Fibroblast of skin of back (primary cell): Measurements from ENCODE around the gene PYGO2.

Source experiments
- DNase-seq: peaks from one replicate; pipeline ENCODE4 v3.0.0-alpha.2; 2013

PYGO2 gene

DNA sequence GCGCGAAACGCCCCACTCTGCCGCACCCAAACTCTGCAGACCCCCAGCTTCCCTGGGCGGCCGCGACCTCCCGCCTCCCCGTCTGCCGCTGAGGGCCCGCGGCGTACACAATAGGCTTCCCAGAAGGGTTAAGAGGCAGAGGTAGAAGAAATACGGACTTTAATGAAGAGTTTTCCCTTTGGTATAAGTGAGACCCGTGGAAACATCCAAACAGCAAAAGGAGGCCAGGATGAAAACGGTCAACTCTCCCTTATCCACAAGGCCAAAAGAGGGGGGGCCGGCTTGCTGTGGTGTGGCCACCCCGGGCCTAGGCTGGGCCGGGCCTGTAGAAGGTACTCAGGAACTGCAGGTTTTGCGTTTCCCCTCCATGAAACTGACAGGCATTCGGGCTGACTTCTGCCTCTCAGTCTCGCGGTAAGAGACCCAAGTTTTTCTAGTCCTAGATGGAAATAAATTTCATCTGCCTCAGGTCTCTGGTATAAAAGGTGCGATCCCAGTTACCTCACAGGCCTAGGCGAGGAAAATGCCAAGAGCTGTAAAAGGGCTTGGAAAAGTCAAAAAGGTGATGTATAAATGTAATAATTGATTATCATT lies 671 bp upstream of the PYGO2 start:
- no peak for DNase-seq

DNA sequence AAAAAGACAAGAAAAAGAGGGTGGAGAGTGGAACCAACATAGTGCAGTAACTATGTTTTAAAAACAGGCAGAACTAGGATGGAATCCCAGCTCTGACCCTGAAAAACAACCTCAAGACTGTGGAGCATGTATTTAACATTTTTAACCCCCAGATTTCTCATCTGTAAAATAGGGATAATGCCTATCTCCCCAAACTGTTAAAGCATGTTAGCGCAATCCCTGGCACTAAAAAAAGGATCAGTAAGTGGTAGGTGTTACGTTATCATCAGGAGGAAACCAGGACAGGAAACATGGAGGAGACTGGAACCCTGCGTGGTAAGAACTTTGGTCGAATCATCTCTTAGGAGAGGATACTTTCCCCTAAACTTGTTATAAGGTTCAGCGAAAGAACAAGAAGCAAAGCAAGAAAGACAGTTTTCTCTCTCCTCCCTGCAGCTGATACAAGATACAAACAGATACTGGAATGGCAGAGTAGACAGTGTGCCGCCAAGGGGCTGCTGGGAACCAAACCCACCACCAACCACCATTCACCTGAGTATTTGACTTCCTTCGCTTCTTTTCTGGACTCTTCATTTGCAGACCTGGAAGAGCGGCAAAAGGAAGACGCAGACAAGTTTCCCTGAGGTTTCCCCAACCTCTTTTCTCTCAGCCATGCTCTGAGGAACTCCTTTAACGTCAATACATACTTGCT lies 991 bp downstream of the PYGO2 start:
- no peak for DNase-seq

DNA sequence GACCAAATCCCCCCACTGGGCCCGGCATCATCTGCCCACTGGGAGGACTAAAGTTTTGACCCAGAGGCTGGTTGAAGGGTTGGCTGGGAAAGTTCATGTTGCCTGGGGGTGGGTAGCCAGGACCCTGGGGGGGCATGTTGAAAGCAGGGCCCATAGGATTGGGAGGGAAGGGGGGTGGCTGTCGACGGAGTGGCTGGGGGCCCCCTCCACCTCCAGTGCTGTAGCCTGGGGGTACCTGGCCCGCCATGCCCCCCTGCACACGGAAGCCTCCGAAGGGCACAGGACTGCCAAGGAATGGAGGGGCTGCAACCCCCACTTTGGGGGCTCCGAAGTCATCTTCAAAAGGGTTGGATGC lies 2.2 kb downstream of the PYGO2 start:
- DNase-seq, result no peak

DNA sequence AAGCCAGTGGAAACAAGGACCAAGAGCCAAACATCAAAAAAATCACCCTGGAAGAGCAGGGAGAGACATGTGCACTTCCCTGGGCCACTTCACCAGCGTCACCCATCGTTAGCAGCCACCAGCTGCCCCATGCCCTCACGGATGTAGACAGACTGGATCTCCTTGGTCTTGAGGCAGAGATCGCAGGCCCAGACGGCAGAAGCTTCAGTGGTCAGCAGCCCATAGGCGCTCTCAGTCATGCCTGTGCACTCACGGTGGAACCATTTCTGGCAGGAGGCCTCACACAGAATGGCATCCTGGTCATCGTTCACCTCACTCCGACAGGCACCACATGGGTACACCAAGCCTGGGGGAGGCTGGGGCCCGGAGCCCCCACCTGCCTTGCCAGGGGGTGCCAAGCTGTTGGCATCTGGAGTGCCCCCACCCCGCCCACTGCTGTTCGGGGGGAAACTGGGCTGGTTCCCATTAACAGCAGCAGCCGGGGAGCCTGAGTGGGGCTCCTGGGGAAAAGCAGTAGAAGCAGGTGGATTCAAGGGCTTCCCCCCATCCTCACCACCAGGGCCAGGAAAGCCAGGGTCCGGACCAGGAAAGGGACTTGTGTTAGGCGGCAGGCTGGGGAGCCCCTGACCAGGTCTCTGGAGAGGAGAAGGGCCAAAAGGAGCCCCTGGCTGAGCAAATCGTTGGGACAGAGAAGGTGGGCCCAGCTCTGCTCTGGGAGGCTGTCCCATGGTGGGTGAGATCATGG lies 2.7 kb downstream of the PYGO2 start:
- no peak for DNase-seq

DNA sequence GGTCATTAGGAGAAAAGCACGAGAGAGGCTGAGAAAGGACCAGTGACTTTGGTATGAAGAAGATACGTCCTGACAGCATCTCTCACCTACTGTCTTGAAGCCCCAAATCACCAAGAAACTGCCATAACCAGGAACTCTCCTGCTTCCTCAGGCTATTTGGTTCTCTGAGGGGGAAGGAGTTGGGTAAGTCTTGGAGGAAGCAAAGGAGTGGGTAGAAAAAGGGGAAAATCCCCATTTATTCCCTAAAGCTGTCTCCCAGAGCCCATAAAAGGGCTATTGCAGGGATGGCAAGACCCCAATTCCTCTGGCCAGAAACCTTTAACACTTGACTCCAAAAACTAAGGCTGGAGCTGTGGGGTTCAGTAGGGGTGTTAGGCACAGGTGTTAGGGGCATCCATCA lies 3.5 kb downstream of the PYGO2 start:
- DNase-seq, result no peak

DNA sequence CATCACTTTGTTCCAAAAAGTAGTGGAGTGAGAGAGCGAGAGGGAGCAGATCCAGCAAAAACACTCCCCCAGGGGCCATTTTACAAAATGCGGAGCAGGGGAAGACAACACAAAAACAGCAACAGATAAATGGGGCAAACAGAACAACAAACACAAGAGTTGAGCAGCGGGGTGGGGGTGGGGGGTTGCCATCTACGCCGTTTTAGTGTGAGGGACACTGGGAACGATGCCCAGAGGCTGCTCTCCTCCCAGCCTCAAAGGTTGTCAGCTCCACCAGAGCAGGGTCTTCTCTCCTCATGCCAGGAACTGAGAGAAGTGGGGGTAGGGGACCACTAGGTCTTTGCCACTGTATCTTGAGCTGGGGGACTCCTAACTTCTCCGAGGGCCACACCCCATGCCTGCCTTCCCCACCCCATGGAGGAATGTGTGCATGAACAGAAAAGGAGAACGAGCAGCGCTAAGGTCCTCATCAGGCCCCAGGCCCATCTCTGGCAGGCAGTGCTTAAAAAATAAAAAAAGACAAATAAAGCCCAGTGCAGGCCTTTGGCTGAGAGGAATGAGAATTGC lies 4.4 kb downstream of the PYGO2 start:
- no peak for DNase-seq

DNA sequence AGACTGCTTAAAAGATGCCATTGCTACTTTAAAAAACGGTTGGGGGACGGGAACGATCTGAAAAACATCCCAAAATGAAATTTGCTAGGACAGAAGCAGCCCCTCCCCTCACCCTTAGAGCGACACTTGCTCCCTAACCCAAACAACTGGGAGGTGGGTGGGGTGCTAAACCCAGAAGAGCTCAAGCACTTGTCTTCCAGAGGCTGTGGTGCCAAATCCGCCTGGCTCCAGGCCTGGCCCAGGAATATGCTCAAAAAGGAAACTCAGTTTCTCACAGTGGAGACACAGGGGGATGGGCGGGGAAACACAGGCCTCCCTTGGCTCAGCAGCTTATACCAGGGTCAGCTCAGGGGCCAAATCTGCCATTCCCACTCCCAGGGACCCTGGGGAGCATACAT lies 5.0 kb downstream of the PYGO2 start:
- DNase-seq, result no peak

DNA sequence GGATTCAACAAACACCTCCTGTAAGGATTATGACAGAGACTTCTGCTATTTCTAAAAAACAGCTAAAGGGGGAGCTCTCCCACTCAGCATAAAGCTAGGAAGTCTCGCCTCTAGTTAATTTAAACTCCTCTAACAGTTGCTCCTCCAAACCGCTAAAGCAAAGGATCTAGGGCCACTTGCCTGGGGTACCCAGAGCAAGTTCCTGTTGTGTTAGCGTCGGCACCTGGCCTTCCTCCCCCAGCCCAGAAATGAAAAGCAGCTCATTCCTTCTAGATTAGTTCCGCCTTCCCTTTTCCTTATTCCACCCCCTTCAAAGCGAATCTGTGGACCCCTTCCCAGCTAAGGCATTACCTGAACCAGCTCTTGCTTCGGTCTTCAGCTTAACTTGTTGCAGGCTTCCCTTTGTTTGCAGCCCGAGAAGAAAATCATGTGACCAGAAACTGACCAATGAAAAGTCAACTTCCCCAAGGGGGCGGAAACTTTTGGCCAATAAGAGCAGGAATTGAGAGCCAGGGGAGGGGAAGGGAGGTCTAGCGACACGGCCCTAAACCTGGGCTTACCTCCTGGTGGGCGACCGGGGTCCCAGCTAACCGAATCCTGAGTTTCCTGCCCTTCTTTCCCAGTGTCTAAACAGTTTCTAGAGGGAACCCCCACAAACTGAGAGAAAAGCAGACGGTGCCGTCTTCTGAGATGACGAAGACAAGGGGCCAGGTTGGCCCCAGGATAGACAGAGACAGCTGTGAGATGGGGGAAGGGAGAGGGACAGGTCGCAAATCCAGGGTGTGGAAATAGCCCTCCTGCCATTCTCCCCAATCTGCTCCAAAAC lies 5.7 kb downstream of the PYGO2 start, which contains the start of gene PBXIP1:
TSS of gene PBXIP1 (minus strand) at position 382 of the 826 bp plus-strand sequence. CDS start 2,378 bp downstream, outside the sequence.
- DNase-seq, result peak; percentile 92

DNA sequence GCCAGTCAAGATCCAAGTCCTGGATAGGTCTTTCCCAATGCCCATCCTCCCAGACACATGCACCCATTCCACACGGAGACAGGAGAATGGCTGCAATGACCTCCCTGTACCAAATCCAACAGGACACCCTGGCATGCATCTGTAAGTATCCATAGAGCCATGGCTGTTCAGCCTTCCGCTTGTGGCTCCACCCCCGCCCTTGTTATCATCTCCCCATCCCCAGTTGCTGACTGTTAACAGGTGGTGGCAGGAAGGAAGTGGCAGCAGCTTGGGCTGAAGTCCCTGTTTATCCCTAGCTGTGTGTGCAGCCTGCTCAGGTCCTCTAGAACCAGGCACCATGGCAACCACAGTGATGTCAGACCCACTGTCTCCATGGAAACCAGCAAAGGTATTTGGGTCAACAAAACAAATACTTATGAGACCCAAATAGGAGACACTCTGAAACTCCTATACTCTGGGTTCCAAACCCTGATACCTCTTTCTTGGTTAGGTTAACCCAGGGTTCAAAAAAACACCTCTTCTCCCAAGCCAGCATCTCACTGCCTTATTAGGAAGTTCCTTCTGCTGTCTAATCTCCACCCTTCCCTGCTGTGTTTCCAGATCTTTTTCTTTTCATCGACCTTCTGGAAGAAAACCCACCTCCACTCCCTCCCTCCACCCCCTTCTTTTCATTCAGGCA lies 6.4 kb downstream of the PYGO2 start:
- peak; percentile 64 for DNase-seq

DNA sequence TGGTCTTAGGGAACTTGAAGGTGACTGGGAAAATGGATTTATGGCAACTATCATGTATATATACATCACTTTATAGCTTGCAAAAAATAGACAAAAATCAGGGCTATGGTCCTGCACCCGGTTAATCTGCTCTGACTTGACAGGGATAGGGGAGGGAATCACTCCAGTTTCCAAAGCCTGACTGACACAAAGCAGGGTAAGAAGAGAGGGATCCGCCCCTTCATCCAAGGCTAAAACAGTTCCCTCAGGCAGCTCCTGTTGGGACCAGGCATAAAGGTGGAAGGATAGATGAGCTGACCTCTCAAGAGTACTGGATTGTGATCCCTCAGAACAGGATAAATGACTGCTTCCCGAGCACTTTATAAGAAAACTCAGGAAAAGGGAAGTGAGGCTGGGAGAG lies 7.0 kb downstream of the PYGO2 start:
- no peak for DNase-seq

DNA sequence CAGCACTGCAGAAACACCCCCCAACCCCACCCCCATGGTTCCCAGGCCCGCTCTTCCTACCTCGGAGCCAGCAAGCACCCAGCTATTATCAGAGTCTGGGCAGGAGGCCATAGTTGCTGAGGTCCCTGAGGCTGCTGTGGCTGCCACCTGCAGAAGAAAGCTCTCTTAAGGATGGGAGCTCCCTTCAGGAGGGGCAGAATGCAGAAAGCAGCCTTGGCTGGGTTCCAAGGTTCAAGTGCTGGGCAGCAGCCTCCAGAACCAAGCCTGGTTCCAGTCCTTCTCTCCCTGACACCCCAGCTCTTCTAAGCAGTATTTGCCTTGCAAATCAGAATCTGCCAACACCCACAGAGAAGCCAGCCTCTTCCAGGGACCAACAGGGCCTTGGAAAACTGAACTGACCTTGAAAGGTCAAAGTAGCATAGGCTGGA lies 8.0 kb downstream of the PYGO2 start:
- no peak for DNase-seq

DNA sequence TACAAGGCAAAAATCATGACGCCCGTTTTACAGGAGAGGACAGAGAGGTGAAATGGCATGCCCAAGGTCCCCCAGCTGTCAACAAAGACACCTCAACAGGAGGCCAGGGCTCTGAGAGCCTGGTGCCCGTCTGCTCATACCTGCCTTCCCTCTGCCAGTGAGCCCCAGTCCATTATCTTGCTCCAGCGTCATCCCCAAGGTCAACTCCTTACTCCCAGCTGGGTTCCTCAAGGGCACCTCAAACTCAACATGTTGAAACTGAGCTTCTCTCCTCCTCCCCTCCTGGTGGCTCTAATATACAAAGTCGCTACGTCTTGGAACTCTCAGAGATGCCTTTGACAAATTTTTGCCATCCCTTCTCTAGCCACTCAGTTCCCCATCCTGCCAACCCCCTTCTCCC lies 8.9 kb downstream of the PYGO2 start:
- DNase-seq, result no peak

DNA sequence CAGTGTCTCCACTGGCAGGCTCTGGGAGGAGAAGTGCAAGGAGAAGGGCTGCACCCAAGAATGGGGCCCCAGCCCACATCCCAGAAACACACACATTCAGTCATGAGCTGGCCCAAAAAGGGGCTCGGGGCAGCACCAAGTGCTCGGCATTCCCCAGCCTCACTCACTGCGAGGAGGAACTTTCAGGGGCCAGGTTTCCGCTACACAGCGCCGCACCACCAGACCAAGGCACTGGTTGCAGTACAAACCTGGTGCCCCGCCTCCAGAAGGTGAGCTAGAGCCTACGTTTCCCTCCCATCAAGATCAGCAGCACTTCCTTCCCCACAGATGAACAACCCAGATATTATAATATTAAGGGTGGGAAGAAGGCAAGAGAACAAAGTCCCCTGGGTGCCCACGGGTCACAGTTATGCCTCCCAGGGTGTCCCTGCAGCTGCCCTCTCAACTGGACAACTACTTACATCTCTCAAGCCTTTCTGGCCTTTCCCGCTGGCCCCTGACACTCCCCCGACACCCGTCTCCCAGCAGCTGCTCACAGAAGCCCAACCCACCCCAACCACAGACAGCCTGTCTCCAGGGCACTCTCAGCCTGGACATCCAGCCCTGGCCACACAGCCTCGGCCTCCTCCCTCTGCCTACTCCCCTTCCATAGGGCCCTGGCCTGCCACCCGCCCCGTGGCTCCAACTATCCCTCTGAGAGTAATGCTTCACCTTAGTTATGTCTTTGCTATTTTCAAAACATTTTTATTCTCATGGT lies 9.5 kb downstream of the PYGO2 start:
- no peak for DNase-seq

DNA sequence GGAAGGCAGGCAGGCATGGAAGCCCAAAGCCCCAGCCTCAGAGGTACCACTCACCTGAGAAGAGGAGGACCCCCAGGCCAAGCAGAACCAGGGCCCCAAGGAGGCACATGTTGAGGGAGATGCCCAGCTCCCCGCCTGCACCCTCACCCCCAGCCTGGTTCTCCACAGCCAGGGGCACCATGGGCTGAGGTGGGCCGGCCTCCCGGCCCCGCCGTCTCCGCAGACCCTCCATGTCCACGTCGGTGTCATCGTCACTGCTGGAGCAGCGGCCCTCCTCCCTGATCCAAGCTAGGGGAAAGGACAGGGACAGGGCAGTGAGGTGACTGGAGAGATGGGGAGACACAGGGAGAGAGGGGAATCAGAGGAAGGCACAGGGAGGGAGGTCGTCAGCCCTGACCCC lies 13.5 kb downstream of the PYGO2 start:
- DNase-seq, result no peak

DNA sequence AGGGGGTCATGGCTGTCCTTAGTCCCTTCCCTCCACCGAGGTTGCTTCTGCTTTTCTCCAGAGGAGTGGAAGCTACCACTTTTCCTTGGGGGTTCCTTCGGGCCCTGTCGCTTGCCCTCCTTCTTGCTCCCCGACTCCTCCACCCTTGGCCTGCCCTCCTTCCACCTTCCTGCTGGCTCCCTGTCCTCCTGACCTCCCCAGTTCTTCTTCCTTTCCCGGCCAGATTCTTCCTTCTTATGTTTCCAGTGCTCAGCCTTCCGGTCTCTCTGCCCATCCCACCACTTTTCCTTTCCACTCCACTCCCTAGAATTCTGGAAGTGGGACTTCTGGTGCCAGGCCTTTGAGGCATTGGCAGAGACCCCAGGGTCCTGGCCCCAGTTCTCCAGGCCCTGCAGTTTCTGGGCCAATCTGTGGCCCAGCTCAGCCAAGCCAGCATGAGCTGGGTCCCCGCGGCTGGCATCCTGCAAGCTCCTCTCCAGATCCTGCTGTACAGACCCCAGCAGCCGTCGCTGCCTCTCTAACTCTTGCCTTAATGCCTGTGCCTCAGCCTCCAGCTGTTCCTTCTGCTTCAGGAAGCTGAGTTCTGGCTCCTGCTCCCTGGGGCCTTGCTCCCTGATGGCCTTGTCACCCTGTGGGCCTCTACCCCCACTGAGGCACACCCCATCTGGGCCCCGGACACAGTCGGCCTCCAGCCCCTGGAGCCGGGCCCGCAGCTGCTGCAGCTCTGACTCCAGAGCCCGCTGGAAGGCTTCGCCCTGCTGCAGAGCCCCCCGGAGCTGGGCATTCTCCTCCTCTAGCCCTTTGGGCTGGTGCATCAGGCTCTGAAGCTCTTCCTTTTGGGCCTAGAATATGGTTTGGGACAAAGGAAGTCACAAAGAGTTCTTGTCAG lies 15.4 kb downstream of the PYGO2 start:
- DNase-seq, result no peak

DNA sequence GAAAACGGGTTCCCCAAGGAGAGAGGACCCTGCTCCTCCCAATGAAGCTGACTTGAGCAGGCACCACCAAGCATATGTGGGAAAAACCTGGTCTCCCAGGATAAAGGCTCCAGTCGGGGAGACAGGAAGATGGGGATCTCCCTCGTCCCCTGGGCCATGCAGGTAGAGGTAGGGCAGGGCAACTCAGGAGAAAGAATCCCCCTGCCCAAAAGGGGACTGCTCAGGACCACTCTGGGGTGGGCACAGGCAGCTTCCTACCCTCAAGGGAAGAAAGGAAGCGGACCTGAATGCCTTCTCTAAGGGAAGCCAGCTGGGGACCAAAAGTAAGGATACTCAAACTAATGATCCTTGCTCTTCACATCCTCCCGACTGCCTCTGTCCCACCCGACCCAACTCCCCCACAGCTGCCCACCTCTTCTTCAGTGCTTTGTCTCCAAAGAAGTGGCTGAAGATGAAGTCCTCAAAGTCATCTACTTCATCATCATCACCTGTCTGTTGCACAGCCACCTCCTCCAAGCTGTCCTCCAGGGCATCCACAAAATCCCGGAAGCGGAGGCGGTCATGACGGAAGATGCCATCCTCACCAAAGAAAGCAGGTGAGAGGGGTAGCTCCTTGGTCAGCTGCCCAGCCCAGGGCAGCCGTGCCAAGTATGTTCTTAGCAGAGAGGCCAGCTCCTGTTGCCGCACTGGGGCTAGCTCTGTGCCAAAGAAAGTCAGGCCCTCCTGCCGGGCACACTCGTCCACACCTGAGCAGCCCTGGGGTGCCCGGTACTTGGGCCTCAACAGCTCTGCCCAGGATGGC lies 16.2 kb downstream of the PYGO2 start:
- DNase-seq, result no peak

DNA sequence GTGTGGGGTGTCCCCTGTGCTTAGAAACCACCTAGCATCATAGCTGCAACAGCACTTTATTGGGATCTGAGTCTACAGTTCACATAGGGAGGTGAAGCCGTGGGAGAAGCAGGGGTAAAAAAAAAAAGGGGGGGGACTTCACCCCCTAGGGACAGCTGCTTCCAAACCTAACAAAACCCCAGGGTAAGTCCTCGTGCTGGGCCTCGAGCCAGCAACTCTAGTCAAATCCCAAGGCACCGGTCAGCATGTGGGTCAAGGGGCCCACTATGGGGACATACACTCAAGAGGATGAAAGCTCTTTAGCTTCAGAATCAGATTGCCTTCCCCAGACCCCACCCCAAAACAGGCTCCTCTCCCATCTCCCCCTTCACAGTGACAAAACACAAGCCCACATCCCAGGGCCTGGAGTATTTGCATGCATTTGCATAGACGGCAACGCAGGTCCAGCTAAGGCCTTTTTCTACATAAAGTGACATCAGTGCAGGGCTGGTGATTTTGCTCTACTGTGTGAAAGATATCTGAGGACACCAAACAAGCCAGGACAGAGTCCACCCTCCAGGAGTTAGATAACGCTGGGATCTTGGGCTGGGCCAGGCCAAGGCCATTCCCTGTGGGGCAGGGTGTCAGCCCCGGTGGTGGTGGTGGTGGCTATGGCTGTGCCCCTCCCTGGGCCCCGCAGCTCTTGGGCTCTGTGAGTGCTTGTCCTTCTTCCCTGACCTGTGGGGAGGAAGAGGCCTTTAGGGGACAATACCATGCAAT lies 17.0 kb downstream of the PYGO2 start:
- DNase-seq, result no peak

DNA sequence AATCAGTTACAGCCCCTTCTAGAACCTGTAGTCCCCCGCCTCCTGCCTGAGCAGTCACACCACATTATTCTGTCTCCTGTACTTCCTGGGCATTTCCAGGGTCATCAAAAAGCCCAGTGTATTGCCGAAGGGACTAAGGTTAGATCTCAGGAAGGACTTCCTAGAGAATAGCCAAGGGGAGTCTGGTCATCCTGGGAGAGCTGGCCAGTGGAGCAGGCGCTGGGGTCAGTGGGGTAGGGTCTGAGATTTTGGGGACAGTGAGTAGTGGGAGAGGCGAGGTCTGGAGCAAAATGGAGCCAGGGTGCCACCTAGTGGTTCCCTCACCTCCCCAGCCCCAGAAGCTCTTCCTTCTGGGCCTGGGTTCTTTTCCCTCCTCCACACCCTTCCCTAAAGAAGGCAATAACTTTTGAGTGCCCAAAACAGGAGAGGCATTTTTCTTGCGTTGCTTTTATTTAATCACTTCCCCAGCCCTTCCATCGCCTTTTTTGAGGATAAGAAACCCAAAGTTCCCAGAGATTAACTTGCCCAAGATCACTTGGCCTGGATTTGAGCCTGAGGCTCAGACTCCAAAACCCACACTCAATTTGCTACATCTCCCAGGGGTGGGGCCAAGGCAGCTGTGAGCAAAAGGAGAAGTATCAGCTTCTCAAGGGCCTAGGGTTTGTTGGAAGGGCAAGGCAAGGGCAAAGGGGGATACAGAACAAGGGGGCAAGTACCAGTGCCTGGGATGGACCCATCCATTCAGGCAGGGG lies 17.8 kb downstream of the PYGO2 start:
- DNase-seq, result no peak
